OCI-LY7 (cell line): ENCODE results near the gene LRRC70. TPM values are rescaled to one million over a fixed set of nuclear protein-coding genes. Genes with fewer than 3 reads are reported as not detected.

Experiments used
- BruUV-seq: library from RNA; stranded (reverse); fragments of 400-500 nt; replicated peaks from 2 replicates; lab custom pipeline; 2021; lab: Mats Ljungman, UMichigan
- CTCF ChIA-PET: fragments of 300-600 bp; sonication (Branson Sonifier 250); formaldehyde crosslinking; loops from one replicate; lab custom pipeline; 2022; ENCODE audit warnings: antibody characterized with exemption; ENCODE audit not compliant: unreplicated experiment; lab: Charles Lee
- POLR2A ChIA-PET: fragments of 300-600 bp; sonication (Branson Sonifier 250); formaldehyde crosslinking; loops from one replicate; lab custom pipeline; 2022; ENCODE audit warnings: antibody characterized with exemption; lab: Charles Lee
- DNase-seq: peaks from one replicate; pipeline ENCODE4 v3.0.0-alpha.2; 2015; ENCODE audit warnings: low spot score
- H2AFZ ChIP-seq: fragments of 200-600 bp; sonication (generic), shearing (Covaris generic); 2 replicates; pipeline ENCODE4 v1.6.1; 2014; ENCODE audit warnings: mild to moderate bottlenecking, antibody characterized with exemption, low read length, moderate library complexity
- H3K27ac ChIP-seq: fragments of 200-600 bp; sonication (generic); 2 replicates; pipeline ENCODE4 v1.5.1; 2014; ENCODE audit warnings: mixed run types, low read depth, mild to moderate bottlenecking, moderate library complexity, low read length, inconsistent platforms; ENCODE audit not compliant: poor library complexity, severe bottlenecking
- H3K36me3 ChIP-seq: fragments of 200-600 bp; sonication (generic); 2 replicates; pipeline ENCODE4 v1.6.1; 2014; ENCODE audit warnings: mild to moderate bottlenecking, antibody characterized with exemption, low read length, moderate library complexity, mixed read lengths; ENCODE audit not compliant: insufficient read depth
- H3K4me1 ChIP-seq: fragments of 200-600 bp; sonication (generic); 2 replicates; pipeline ENCODE4 v1.5.1; 2014; ENCODE audit warnings: mild to moderate bottlenecking, low read length; ENCODE audit not compliant: insufficient read depth, poor library complexity, severe bottlenecking
- H3K4me2 ChIP-seq: fragments of 200-600 bp; sonication (generic); 2 replicates; pipeline ENCODE4 v1.6.1; 2014; ENCODE audit warnings: mild to moderate bottlenecking, low read length
- H3K4me3 ChIP-seq: fragments of 200-600 bp; sonication (generic); 2 replicates; pipeline ENCODE4 v1.5.1; 2014; ENCODE audit warnings: mild to moderate bottlenecking, low read depth, low read length; ENCODE audit not compliant: poor library complexity, severe bottlenecking
- H3K79me2 ChIP-seq: fragments of 200-600 bp; sonication (generic); 2 replicates; pipeline ENCODE4 v1.6.1; 2016; ENCODE audit warnings: low read depth, mild to moderate bottlenecking, low read length, moderate library complexity, mixed read lengths; ENCODE audit not compliant: insufficient read depth
- H3K9me2 ChIP-seq: fragments of 200-600 bp; sonication (generic); 2 replicates; pipeline ENCODE4 v1.6.1; 2016; ENCODE audit warnings: mild to moderate bottlenecking, low read length, mixed read lengths; ENCODE audit not compliant: insufficient read depth
- H3K9me3 ChIP-seq: fragments of 200-600 bp; sonication (generic); 2 replicates; pipeline ENCODE4 v1.6.1; 2014; ENCODE audit warnings: mild to moderate bottlenecking, mixed run types, low read length, mixed read lengths
- H4K20me1 ChIP-seq: fragments of 200-600 bp; sonication (generic); 2 replicates; pipeline ENCODE4 v1.6.1; 2014; ENCODE audit warnings: mild to moderate bottlenecking, antibody characterized with exemption, low read length, moderate library complexity, mixed read lengths; ENCODE audit not compliant: insufficient read depth
- EZH2phosphoT487 ChIP-seq: fragments of 200-600 bp; sonication (generic); IDR thresholded peaks from 2 replicates; pipeline ENCODE4 v1.6.1; 2018; ENCODE audit warnings: low read depth, borderline replicate concordance, mild to moderate bottlenecking, mixed run types, antibody characterized with exemption, low read length, moderate library complexity, mixed read lengths
- intact Hi-C: fragments of 100-400 bp; cut with micrococcal nuclease; formaldehyde crosslinking; loops from one replicate; pipeline ENCODE4 v1.10.0; 2022; ENCODE audit not compliant: unreplicated experiment
- total RNA-seq, 2 experiments: library from RNA; depleted of rRNA in 1 of 2; stranded (reverse); fragments of >200 nt in 1 of 2; shearing (Covaris generic) in 1 of 2; gene quantifications; 2 replicates each; pipeline ENCODE4 v1.2.3, GENCODE V29; 2014 to 2022
- TF ChIP-seq, protein P1 (sequence below): fragments of 200-600 bp; sonication (generic); conservative IDR thresholded peaks from 2 replicates; pipeline ENCODE4 v1.5.1; 2014; ENCODE audit warnings: mild to moderate bottlenecking, antibody characterized with exemption, low read length, moderate library complexity, mixed read lengths

Gene LRRC70
- total RNA-seq, 2 experiments from 2014 or later: 1.1 to 1.6 TPM

DNA sequence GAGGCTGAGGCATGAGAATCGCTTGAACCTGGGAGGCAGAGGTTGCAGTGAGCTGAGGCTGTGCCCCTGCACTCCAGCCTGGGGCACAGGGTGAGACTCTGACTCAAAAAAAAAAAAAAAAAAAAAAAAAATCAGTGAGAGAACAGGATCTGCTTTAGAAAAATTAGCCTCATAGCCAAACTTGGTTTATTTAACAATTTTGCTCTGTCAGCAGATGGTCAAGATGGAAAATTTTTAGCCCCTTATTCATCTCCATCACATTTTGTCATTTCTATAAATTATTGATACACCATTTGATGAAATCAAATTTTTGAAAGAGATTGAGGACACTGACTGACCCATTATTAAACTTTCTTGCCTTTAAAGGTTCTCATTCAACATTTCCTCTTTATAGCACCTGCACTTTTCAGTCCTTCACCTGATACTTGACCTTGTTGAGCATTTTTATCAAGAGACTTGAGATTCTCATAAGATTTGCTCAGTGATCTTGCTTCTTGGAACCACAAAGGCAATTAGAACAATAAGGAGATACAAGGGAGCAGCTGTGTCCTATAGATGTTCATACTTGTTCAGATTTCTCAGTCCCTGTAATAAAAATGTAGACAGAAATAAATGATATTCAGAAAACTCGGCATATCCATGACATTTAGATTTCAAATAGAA, 38.1 kb downstream of the LRRC70 start:
- Histone ChIP-seq H3K4me2 (no peak overlapping the region), H3K36me3 (peaks cover 24% of the 10 kb centered on the region), H3K9me2 (no peaks in the 10 kb centered on the region), H2AFZ (no peak overlapping the region), H3K4me1 (no peaks in the 10 kb centered on the region), H3K27ac (no peak overlapping the region), H3K79me2 (no peaks in the 10 kb centered on the region), H3K4me3 (no peak overlapping the region), H3K9me3 (no peaks in the 10 kb centered on the region), H4K20me1 (no peaks in the 10 kb centered on the region)
- POLR2A ChIA-PET: interaction anchor here (1.3 kb wide), 1 partner anchor 248 kb away, joined by 4 read pairs; no protein-coding TSS in a partner anchor
- BruUV-seq: no TSS peak
- TF ChIP-seq, protein P1, sequence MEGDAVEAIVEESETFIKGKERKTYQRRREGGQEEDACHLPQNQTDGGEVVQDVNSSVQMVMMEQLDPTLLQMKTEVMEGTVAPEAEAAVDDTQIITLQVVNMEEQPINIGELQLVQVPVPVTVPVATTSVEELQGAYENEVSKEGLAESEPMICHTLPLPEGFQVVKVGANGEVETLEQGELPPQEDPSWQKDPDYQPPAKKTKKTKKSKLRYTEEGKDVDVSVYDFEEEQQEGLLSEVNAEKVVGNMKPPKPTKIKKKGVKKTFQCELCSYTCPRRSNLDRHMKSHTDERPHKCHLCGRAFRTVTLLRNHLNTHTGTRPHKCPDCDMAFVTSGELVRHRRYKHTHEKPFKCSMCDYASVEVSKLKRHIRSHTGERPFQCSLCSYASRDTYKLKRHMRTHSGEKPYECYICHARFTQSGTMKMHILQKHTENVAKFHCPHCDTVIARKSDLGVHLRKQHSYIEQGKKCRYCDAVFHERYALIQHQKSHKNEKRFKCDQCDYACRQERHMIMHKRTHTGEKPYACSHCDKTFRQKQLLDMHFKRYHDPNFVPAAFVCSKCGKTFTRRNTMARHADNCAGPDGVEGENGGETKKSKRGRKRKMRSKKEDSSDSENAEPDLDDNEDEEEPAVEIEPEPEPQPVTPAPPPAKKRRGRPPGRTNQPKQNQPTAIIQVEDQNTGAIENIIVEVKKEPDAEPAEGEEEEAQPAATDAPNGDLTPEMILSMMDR: no peak
- no peak for TF ChIP-seq EZH2phosphoT487
- no peak for DNase-seq
- CTCF ChIA-PET: no interaction called here
- intact Hi-C loops: no loop called here

DNA sequence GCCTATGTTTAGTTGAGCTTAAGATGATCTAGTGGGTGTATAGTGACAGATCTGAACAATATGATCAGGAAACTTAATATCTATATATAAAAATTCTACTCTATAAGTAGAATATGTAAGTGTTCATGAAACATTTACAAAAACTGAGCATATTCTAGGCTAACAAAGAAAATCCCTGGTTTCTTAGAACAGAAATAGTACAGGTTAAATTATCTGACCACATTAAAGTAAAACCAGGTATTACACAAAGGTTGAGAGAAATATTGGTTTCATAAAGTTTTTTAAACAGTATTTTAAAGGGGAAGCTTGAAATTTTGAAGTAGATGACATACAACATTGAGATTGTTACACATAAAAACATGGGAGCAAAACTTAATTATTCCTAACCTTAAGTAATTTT, 39.3 kb downstream of the LRRC70 start:
- Histone ChIP-seq H3K9me3 (no peaks in the 10 kb centered on the region), H2AFZ (no peak overlapping the region), H3K4me1 (no peaks in the 10 kb centered on the region), H3K9me2 (no peaks in the 10 kb centered on the region), H3K27ac (no peak overlapping the region), H3K4me3 (no peak overlapping the region), H3K36me3 (peaks cover 24% of the 10 kb centered on the region), H4K20me1 (no peaks in the 10 kb centered on the region), H3K79me2 (no peaks in the 10 kb centered on the region), H3K4me2 (no peak overlapping the region)
- intact Hi-C loops: no loop called here
- ChIA-PET CTCF (no interaction called here), POLR2A (interaction anchor here (0.5 kb wide), 1 partner anchor 206 kb away, joined by 3 read pairs; no protein-coding TSS in a partner anchor)
- TF ChIP-seq, protein P1: no peak
- no peak for TF ChIP-seq EZH2phosphoT487
- BruUV-seq: no TSS peak
- DNase-seq: no peak

DNA sequence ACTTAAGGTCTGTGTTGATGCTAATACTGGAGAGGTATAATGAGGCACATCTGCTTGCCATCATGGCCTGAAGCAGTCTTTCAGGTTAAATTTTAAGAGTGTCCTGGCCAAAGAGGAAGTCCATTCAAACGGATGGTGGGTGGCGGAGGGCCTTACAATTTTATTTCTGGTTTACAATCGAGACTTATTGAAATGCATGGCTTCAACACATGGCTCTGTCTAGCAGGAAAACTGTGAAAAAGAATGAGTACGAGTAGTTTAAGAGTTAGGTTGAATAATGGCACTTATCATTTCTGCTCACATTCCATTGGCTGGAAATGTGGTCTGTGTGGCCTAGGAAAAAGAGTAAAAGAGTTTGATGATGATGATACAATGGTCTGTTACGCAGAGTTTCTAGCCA, 42.1 kb downstream of the LRRC70 start:
- H3K4me2 ChIP-seq: no peak overlapping the region
- H3K9me3 ChIP-seq: no peaks in the 10 kb centered on the region
- 0 out of 2 replicates have a peak, but pooled peaks cover 6% of the 10 kb centered on the region for H3K36me3 ChIP-seq
- no peaks in the 10 kb centered on the region for H3K79me2 ChIP-seq
- CTCF ChIA-PET: no interaction called here
- no peak overlapping the region for H3K4me3 ChIP-seq
- no TSS peak for BruUV-seq
- POLR2A ChIA-PET: no interaction called here
- H3K27ac ChIP-seq: no peak overlapping the region
- H2AFZ ChIP-seq: no peak overlapping the region
- intact Hi-C loops: no loop called here
- no peaks in the 10 kb centered on the region for H3K9me2 ChIP-seq
- no peaks in the 10 kb centered on the region for H3K4me1 ChIP-seq
- no peaks in the 10 kb centered on the region for H4K20me1 ChIP-seq
- TF ChIP-seq EZH2phosphoT487: no peak
- TF ChIP-seq, protein P1: no peak
- DNase-seq: no peak
